GM23338 (cell line): ENCODE measurements around the gene VPS37B. TPM values are rescaled to one million over a fixed set of nuclear protein-coding genes. Genes with fewer than 3 reads are reported as not detected.
A peak's percentile ranks its signal among the peaks of the same experiment; 100 is the strongest.

Source experiments
- ATAC-seq: fragments of 200-7000 bp; cut with Tn5 transposase; 3 replicates; pipeline ENCODE4 v1.9.1; 2020
- DNase-seq: peaks from one replicate; pipeline ENCODE4 v3.0.0-alpha.2; 2015; ENCODE audit warnings: low spot score
- H2AFZ ChIP-seq: fragments of 200-600 bp; sonication (generic); 2 replicates; pipeline ENCODE4 v1.8.0; 2016; ENCODE audit warnings: antibody characterized with exemption, mild to moderate bottlenecking, moderate library complexity
- H3F3A ChIP-seq: fragments of 200-600 bp; sonication (generic); replicated peaks from 2 replicates; pipeline ENCODE4 v1.8.0; 2017; ENCODE audit warnings: antibody characterized with exemption, mixed run types, low read depth
- H3K27ac ChIP-seq: fragments of 200-600 bp; sonication (generic); 2 replicates; pipeline ENCODE4 v1.6.1; 2016; ENCODE audit warnings: low read depth
- H3K27me3 ChIP-seq: fragments of 200-600 bp; sonication (generic); 2 replicates; pipeline ENCODE4 v1.8.0; 2016; ENCODE audit warnings: mild to moderate bottlenecking, mixed run types, moderate library complexity; ENCODE audit not compliant: insufficient read depth
- H3K36me3 ChIP-seq: fragments of 200-600 bp; sonication (generic); 2 replicates; pipeline ENCODE4 v1.8.0; 2016; ENCODE audit warnings: mild to moderate bottlenecking; ENCODE audit not compliant: insufficient read depth
- H3K4me1 ChIP-seq: fragments of 200-600 bp; sonication (generic); 2 replicates; pipeline ENCODE4 v1.8.0; 2016; ENCODE audit warnings: mild to moderate bottlenecking, moderate library complexity; ENCODE audit not compliant: insufficient read depth
- H3K4me2 ChIP-seq: fragments of 200-600 bp; sonication (generic); 2 replicates; pipeline ENCODE4 v1.7.1; 2017; ENCODE audit warnings: mixed run types
- H3K4me3 ChIP-seq: fragments of 200-600 bp; sonication (generic); 2 replicates; pipeline ENCODE4 v1.6.1; 2016; ENCODE audit warnings: mixed run types
- H3K79me2 ChIP-seq: fragments of 200-600 bp; sonication (generic); replicated peaks from 2 replicates; pipeline ENCODE4 v1.8.0; 2017; ENCODE audit warnings: mild to moderate bottlenecking; ENCODE audit not compliant: insufficient read depth
- H3K9me2 ChIP-seq: fragments of 200-600 bp; sonication (generic); 2 replicates; pipeline ENCODE4 v1.8.0; 2017; ENCODE audit not compliant: insufficient read depth
- H4K20me1 ChIP-seq: fragments of 200-600 bp; sonication (generic); replicated peaks from 2 replicates; pipeline ENCODE4 v1.8.0; 2017; ENCODE audit warnings: mild to moderate bottlenecking; ENCODE audit not compliant: insufficient read depth
- H3K27ac Mint-ChIP-seq: 2 replicates; pipeline ENCODE4 v1.8.0; 2020; ENCODE audit warnings: inconsistent platforms, mild to moderate bottlenecking, moderate library complexity, mixed read lengths
- H3K27me3 Mint-ChIP-seq: 3 replicates; pipeline ENCODE4 v1.8.0; 2022; ENCODE audit warnings: low read depth, mild to moderate bottlenecking, moderate library complexity, mixed read lengths, inconsistent platforms; ENCODE audit not compliant: insufficient read depth, poor library complexity
- H3K36me3 Mint-ChIP-seq: 3 replicates; pipeline ENCODE4 v1.8.0; 2021; ENCODE audit warnings: low read depth, mild to moderate bottlenecking, inconsistent platforms, moderate library complexity, mixed read lengths
- H3K4me1 Mint-ChIP-seq: 3 replicates; pipeline ENCODE4 v1.8.0; 2020; ENCODE audit warnings: mild to moderate bottlenecking, inconsistent platforms, mixed read lengths
- H3K4me3 Mint-ChIP-seq: 3 replicates; pipeline ENCODE4 v1.8.0; 2021; ENCODE audit warnings: moderate library complexity, mild to moderate bottlenecking, inconsistent platforms, mixed read lengths
- H3K9me3 Mint-ChIP-seq: 3 replicates; pipeline ENCODE4 v1.8.0; 2020; ENCODE audit warnings: moderate library complexity, mild to moderate bottlenecking, inconsistent platforms, mixed read lengths
- CREB1 ChIP-seq: fragments of 250-450 bp; sonication (Bioruptor Pico); IDR thresholded peaks from 2 replicates; pipeline ENCODE4 v1.5.0; 2020; ENCODE audit warnings: low read depth, mild to moderate bottlenecking, moderate library complexity
- CTCF ChIP-seq, 2 experiments: fragments of 200-600 bp in 1 of 2; sonication (generic) in 1 of 2; conservative IDR thresholded peaks; 2 replicates each; pipeline versions ENCODE4 v1.5.1 to v1.6.1; 2016 to 2017; ENCODE audit warnings: antibody characterized with exemption in 2 of 2, low read depth in 2 of 2, mild to moderate bottlenecking in 2 of 2, moderate library complexity in 1 of 2
- EZH2phosphoT487 ChIP-seq: fragments of 200-600 bp; sonication (generic); IDR thresholded peaks from one replicate; pipeline ENCODE4 v1.8.1; 2018; ENCODE audit warnings: antibody characterized with exemption; ENCODE audit not compliant: unreplicated experiment
- NANOG ChIP-seq: IDR thresholded peaks from 2 replicates; pipeline ENCODE4 v1.6.1; 2016; ENCODE audit warnings: antibody characterized with exemption, borderline replicate concordance
- STAT1 ChIP-seq: IDR thresholded peaks from one replicate; pipeline ENCODE4 v1.6.1; 2016; ENCODE audit warnings: antibody characterized with exemption; ENCODE audit not compliant: unreplicated experiment
- polyA plus RNA-seq: library from polyadenylated mRNA; unstranded; fragments of >200 nt; fragmentation: Nextera tagmentation; extraction: Ambion mirVana; gene quantifications from 2 replicates; pipeline ENCODE4 v1.2.1, GENCODE V29; 2016
- total RNA-seq: library from RNA; depleted of rRNA; stranded (reverse); fragments of >200 nt; shearing (Covaris generic); gene quantifications from 2 replicates; pipeline ENCODE4 v1.2.3, GENCODE V29; 2014
- TF ChIP-seq, protein P1 (sequence below): IDR thresholded peaks from one replicate; pipeline ENCODE4 v1.6.1; 2018; ENCODE audit warnings: antibody characterized with exemption; ENCODE audit not compliant: unreplicated experiment

Gene VPS37B
- total and polyA plus RNA-seq, 2 experiments from 2014 or later = 6.7 to 10.9 TPM

GRCh38 chr12:122882908-122883558, 12.9 kb downstream of the VPS37B start:
- Histone ChIP-seq H2AFZ (no peak overlapping the region), H3K4me1 (no peaks in the 10 kb centered on the region; the same call in 1 of the 2 replicates), H3K27me3 (peaks cover 50% of the 10 kb centered on the region), H3K36me3 (no peaks in the 10 kb centered on the region), H3K27ac (no peak overlapping the region), H3K79me2 (peaks cover 92% of the 10 kb centered on the region), H3K9me2 (no peaks in the 10 kb centered on the region), H4K20me1 (peaks cover 60% of the 10 kb centered on the region), H3K4me2 (no peak overlapping the region), H3F3A (0 out of 2 replicates have a peak, but pooled peaks cover 5% of the 10 kb centered on the region), H3K4me3 (no peak overlapping the region)
- Mint-ChIP-seq H3K4me1 (peaks cover 21% of the 10 kb centered on the region), H3K4me3 (no peak overlapping the region), H3K9me3 (no peaks in the 10 kb centered on the region), H3K36me3 (no peaks in the 10 kb centered on the region), H3K27ac (no peak overlapping the region), H3K27me3 (peaks cover 37% of the 10 kb centered on the region)
- ATAC-seq = no peak
- DNase-seq = no peak
- no peak for TF ChIP-seq CREB1 (CRISPR knock-in tag)
- TF ChIP-seq STAT1 = no peak
- TF ChIP-seq NANOG = no peak
- no peak for TF ChIP-seq EZH2phosphoT487
- TF ChIP-seq, protein P1, sequence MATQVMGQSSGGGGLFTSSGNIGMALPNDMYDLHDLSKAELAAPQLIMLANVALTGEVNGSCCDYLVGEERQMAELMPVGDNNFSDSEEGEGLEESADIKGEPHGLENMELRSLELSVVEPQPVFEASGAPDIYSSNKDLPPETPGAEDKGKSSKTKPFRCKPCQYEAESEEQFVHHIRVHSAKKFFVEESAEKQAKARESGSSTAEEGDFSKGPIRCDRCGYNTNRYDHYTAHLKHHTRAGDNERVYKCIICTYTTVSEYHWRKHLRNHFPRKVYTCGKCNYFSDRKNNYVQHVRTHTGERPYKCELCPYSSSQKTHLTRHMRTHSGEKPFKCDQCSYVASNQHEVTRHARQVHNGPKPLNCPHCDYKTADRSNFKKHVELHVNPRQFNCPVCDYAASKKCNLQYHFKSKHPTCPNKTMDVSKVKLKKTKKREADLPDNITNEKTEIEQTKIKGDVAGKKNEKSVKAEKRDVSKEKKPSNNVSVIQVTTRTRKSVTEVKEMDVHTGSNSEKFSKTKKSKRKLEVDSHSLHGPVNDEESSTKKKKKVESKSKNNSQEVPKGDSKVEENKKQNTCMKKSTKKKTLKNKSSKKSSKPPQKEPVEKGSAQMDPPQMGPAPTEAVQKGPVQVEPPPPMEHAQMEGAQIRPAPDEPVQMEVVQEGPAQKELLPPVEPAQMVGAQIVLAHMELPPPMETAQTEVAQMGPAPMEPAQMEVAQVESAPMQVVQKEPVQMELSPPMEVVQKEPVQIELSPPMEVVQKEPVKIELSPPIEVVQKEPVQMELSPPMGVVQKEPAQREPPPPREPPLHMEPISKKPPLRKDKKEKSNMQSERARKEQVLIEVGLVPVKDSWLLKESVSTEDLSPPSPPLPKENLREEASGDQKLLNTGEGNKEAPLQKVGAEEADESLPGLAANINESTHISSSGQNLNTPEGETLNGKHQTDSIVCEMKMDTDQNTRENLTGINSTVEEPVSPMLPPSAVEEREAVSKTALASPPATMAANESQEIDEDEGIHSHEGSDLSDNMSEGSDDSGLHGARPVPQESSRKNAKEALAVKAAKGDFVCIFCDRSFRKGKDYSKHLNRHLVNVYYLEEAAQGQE = no peak

DNA sequence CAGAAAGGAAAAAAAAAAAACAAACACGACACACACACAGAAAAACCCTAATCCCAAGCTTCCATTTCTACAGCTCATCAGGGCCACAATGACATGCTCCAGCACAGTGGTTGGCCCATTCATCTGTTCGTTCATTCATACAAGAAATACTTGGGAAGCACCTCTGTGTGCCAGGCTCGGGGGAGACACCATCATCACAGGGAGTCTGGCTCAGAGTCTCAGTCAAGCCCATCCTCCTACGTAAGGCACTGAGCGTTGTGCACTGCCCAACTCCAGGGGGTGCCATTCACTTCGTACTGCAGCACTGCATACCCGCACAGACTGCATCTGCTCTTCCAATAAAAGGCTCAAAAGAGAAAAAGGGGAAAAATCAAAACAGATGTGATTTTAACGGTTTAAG, 15.3 kb downstream of the VPS37B start:
- no peak overlapping the region for H3K4me3 ChIP-seq
- no peaks in the 10 kb centered on the region for H3K9me2 ChIP-seq
- no peaks in the 10 kb centered on the region for H3K36me3 ChIP-seq
- DNase-seq (peak; percentile 73), ATAC-seq (peak; percentile 96)
- H3K4me1 ChIP-seq = peaks cover 5% of the 10 kb centered on the region; the same call in 1 of the 2 replicates
- H4K20me1 ChIP-seq = peaks cover 73% of the 10 kb centered on the region
- no peaks in the 10 kb centered on the region for H3K36me3 Mint-ChIP-seq
- H2AFZ ChIP-seq = no peak overlapping the region
- H3K27ac Mint-ChIP-seq = no peak overlapping the region
- H3K4me3 Mint-ChIP-seq = no peak overlapping the region
- TF ChIP-seq CTCF (conservative IDR thresholded peaks at IDR 0.05; ENCODE audit: low read depth in 2 of 2) (peak; percentile 41 to 66), EZH2phosphoT487 (no peak)
- H3K4me2 ChIP-seq = no peak overlapping the region
- H3K27me3 Mint-ChIP-seq = peaks cover 60% of the 10 kb centered on the region
- no peak overlapping the region for H3K27ac ChIP-seq
- H3K9me3 Mint-ChIP-seq = no peaks in the 10 kb centered on the region
- H3F3A ChIP-seq = 0 out of 2 replicates have a peak, but pooled peaks cover 5% of the 10 kb centered on the region
- H3K79me2 ChIP-seq = peaks cover 75% of the 10 kb centered on the region
- H3K4me1 Mint-ChIP-seq = peaks cover 17% of the 10 kb centered on the region
- H3K27me3 ChIP-seq = peaks cover 74% of the 10 kb centered on the region
